ENCODE data around the gene CUEDC1.
"Not testable (repeated sequence)": the region's sequence is repeated elsewhere in the genome, so short reads cannot be mapped to it uniquely, and the experiment has no call there.

- TF ChIP-seq CTCF (IDR thresholded peaks at IDR 0.05; ENCODE audit: poor library complexity); EZH2 (IDR thresholded peaks at IDR 0.05; ENCODE audit: borderline replicate concordance); EZH2phosphoT487 (IDR thresholded peaks at IDR 0.05; ENCODE audit: low read depth, severe bottlenecking, unreplicated experiment): not testable (repeated sequence)
Measured at GRCh38 chr17:57958391-57958790, 3.2 kb upstream of the CUEDC1 start.

Measured in hepatocyte (in vitro differentiated cells).